ENCODE measurements around the gene CPB2.

- TF ChIP-seq EZH2phosphoT487 (IDR thresholded peaks at IDR 0.05; ENCODE audit: borderline replicate concordance, low read length) (no peak), CTCF (IDR thresholded peaks at IDR 0.05; ENCODE audit: low read depth, low read length, poor library complexity, severe bottlenecking) (no peak)
Measured at GRCh38 chr13:46016216-46016615, 88.6 kb downstream of the CPB2 start.

All from DOHH2 (cell line).